SK-N-SH treated with all-trans-retinoic acid at 6 μM for 48 hours (cell line): ENCODE data around the gene CNTNAP2.

Source experiments
- ARNTL ChIP-seq: fragments of 450-650 bp; formaldehyde crosslinking; IDR thresholded peaks from 2 replicates; pipeline ENCODE4 v1.5.0; 2020; ENCODE audit warnings: low read depth, mild to moderate bottlenecking, moderate library complexity, borderline replicate concordance
- CSDC2 ChIP-seq: fragments of 250-450 bp; sonication (Bioruptor Pico); IDR thresholded peaks from 2 replicates; pipeline ENCODE4 v1.5.0; 2020; ENCODE audit warnings: mild to moderate bottlenecking, moderate library complexity
- ESRRG ChIP-seq: fragments of 250-450 bp; sonication (Bioruptor Pico); IDR thresholded peaks from 2 replicates; pipeline ENCODE4 v1.6.1; 2021; ENCODE audit warnings: mild to moderate bottlenecking
- GLIS3 ChIP-seq: fragments of 250-450 bp; sonication (Bioruptor Pico); IDR thresholded peaks from 2 replicates; pipeline ENCODE4 v1.5.0; 2020; ENCODE audit warnings: mild to moderate bottlenecking, moderate library complexity
- ISL1 ChIP-seq: fragments of 250-450 bp; sonication (Bioruptor Pico); IDR thresholded peaks from 2 replicates; pipeline ENCODE4 v2.1.2; 2022; ENCODE audit warnings: mild to moderate bottlenecking, moderate library complexity
- OSR1 ChIP-seq: fragments of 250-450 bp; sonication (Bioruptor Pico); IDR thresholded peaks from 2 replicates; pipeline ENCODE4 v1.8.0; 2022; ENCODE audit warnings: moderate library complexity, mild to moderate bottlenecking, inconsistent platforms
- RARB ChIP-seq: fragments of 250-450 bp; sonication (Bioruptor Pico); IDR thresholded peaks from 2 replicates; pipeline ENCODE4 v1.8.0; 2021; ENCODE audit warnings: mild to moderate bottlenecking, moderate library complexity
- SNAI2 ChIP-seq: fragments of 250-450 bp; sonication (Bioruptor Pico); IDR thresholded peaks from 2 replicates; pipeline ENCODE4 v1.5.0; 2020; ENCODE audit warnings: mild to moderate bottlenecking, moderate library complexity
- ZFP3 ChIP-seq: fragments of 250-450 bp; sonication (Bioruptor Pico); IDR thresholded peaks from 2 replicates; pipeline ENCODE4 v1.5.0; 2020; ENCODE audit warnings: mild to moderate bottlenecking, moderate library complexity
- ZFP30 ChIP-seq: fragments of 450-650 bp; formaldehyde crosslinking; IDR thresholded peaks from 2 replicates; pipeline ENCODE4 v1.5.0; 2022; ENCODE audit warnings: mild to moderate bottlenecking, moderate library complexity
- ZNF8 ChIP-seq: fragments of 450-650 bp; formaldehyde crosslinking; IDR thresholded peaks from 2 replicates; pipeline ENCODE4 v1.5.0; 2020; ENCODE audit warnings: mild to moderate bottlenecking, moderate library complexity
- TF ChIP-seq, protein P1 (sequence below): fragments of 250-450 bp; sonication (Bioruptor Pico); IDR thresholded peaks from 2 replicates; pipeline ENCODE4 v1.5.1; 2021; ENCODE audit warnings: mild to moderate bottlenecking, moderate library complexity
- TF ChIP-seq, protein P2 (sequence below): fragments of 250-450 bp; sonication (Bioruptor Pico); IDR thresholded peaks from 2 replicates; pipeline ENCODE4 v1.8.0; 2020; ENCODE audit warnings: mild to moderate bottlenecking, moderate library complexity, borderline replicate concordance
- TF ChIP-seq, protein P3 (sequence below): fragments of 250-450 bp; sonication (Bioruptor Pico); IDR thresholded peaks from 2 replicates; pipeline ENCODE4 v1.5.0; 2020; ENCODE audit warnings: mild to moderate bottlenecking, moderate library complexity

DNA sequence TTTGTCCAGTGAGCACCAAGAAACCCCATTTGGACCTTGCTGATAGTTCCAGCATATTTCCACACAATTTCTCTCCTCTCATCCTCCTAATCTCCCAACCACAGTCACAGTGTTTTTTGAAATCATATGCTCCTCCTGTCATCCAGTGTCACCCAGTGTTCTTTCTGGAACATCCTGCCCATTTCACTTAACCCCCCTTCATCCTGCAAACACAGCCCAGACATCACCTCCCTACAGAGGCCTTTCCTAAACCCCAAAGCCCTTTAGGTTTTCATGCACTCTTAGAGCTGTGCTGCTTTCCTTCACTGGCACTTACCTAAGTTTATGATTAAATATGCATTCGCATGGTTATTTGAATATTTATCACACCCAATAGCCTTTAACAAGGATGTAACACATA is 1316.0 kb downstream of the CNTNAP2 start:
- TF ChIP-seq, protein P1, sequence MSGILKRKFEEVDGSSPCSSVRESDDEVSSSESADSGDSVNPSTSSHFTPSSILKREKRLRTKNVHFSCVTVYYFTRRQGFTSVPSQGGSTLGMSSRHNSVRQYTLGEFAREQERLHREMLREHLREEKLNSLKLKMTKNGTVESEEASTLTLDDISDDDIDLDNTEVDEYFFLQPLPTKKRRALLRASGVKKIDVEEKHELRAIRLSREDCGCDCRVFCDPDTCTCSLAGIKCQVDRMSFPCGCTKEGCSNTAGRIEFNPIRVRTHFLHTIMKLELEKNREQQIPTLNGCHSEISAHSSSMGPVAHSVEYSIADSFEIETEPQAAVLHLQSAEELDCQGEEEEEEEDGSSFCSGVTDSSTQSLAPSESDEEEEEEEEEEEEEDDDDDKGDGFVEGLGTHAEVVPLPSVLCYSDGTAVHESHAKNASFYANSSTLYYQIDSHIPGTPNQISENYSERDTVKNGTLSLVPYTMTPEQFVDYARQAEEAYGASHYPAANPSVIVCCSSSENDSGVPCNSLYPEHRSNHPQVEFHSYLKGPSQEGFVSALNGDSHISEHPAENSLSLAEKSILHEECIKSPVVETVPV (CRISPR knock-in tag), result no peak
- TF ChIP-seq ARNTL (CRISPR knock-in tag) (no peak), OSR1 (CRISPR knock-in tag) (no peak), ESRRG (CRISPR knock-in tag) (no peak), SNAI2 (CRISPR knock-in tag) (no peak), RARB (CRISPR knock-in tag) (no peak), ISL1 (CRISPR knock-in tag) (no peak), GLIS3 (CRISPR knock-in tag) (no peak), ZNF8 (no peak), CSDC2 (CRISPR knock-in tag) (no peak), ZFP30 (CRISPR knock-in tag) (no peak), ZFP3 (CRISPR knock-in tag) (no peak)
- TF ChIP-seq, protein P2, sequence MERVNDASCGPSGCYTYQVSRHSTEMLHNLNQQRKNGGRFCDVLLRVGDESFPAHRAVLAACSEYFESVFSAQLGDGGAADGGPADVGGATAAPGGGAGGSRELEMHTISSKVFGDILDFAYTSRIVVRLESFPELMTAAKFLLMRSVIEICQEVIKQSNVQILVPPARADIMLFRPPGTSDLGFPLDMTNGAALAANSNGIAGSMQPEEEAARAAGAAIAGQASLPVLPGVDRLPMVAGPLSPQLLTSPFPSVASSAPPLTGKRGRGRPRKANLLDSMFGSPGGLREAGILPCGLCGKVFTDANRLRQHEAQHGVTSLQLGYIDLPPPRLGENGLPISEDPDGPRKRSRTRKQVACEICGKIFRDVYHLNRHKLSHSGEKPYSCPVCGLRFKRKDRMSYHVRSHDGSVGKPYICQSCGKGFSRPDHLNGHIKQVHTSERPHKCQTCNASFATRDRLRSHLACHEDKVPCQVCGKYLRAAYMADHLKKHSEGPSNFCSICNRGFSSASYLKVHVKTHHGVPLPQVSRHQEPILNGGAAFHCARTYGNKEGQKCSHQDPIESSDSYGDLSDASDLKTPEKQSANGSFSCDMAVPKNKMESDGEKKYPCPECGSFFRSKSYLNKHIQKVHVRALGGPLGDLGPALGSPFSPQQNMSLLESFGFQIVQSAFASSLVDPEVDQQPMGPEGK, result no peak
- TF ChIP-seq, protein P3, sequence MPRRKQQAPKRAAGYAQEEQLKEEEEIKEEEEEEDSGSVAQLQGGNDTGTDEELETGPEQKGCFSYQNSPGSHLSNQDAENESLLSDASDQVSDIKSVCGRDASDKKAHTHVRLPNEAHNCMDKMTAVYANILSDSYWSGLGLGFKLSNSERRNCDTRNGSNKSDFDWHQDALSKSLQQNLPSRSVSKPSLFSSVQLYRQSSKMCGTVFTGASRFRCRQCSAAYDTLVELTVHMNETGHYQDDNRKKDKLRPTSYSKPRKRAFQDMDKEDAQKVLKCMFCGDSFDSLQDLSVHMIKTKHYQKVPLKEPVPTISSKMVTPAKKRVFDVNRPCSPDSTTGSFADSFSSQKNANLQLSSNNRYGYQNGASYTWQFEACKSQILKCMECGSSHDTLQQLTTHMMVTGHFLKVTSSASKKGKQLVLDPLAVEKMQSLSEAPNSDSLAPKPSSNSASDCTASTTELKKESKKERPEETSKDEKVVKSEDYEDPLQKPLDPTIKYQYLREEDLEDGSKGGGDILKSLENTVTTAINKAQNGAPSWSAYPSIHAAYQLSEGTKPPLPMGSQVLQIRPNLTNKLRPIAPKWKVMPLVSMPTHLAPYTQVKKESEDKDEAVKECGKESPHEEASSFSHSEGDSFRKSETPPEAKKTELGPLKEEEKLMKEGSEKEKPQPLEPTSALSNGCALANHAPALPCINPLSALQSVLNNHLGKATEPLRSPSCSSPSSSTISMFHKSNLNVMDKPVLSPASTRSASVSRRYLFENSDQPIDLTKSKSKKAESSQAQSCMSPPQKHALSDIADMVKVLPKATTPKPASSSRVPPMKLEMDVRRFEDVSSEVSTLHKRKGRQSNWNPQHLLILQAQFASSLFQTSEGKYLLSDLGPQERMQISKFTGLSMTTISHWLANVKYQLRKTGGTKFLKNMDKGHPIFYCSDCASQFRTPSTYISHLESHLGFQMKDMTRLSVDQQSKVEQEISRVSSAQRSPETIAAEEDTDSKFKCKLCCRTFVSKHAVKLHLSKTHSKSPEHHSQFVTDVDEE (CRISPR knock-in tag), result no peak
